HG02678 (cell line): Measurements from ENCODE around the gene ACOX3.
"Not testable (repeated sequence)": the region's sequence is repeated elsewhere in the genome, so short reads cannot be mapped to it uniquely, and the experiment has no call there.

Experiments used
- ATAC-seq: cut with Tn5 transposase; IDR thresholded peaks from one replicate; pipeline ENCODE4 v1.9.1; 2021; ENCODE audit warnings: mild to moderate bottlenecking, moderate library complexity; ENCODE audit not compliant: unreplicated experiment

ACOX3 gene

GRCh38 chr4:8435656-8436121 is 4.8 kb downstream of the ACOX3 start:
- ATAC-seq: peak; percentile 59

- no peak for ATAC-seq
Measured at GRCh38 chr4:8434251-8435073, 6.1 kb downstream of the ACOX3 start.

- ATAC-seq: no peak
Measured at GRCh38 chr4:8433136-8433535, 7.4 kb downstream of the ACOX3 start.

- no peak for ATAC-seq
Measured at GRCh38 chr4:8431553-8431952, 9.0 kb downstream of the ACOX3 start.

GRCh38 chr4:8428288-8429097 is 12.0 kb downstream of the ACOX3 start:
- ATAC-seq: peak; percentile 97

DNA sequence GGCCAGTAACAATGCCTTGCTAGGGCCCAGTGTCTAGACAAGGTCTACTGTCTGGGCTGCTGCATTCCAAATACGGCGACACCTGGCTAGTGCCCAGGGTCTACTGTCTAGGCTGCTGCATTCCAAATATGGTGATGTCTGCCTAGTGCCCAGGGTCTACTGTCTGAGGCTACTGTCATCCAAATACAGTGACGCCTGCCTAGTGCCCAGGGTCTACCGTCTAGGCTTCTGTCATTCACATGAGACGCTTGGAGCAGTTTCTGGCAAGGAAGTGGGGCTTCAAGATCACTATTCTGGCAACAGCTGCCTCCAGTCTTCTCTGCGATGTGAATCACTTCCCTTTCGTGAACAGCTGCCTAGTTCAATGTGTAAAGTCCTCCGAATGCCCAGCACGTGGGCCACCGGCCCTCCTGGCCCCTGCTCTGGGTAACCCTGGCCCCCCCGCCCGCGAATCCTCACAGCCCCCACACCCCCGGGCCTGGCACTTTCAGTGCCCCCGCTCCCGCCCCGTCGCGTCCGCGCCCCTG is 12.7 kb downstream of the ACOX3 start:
- ATAC-seq: peak; percentile 52

DNA sequence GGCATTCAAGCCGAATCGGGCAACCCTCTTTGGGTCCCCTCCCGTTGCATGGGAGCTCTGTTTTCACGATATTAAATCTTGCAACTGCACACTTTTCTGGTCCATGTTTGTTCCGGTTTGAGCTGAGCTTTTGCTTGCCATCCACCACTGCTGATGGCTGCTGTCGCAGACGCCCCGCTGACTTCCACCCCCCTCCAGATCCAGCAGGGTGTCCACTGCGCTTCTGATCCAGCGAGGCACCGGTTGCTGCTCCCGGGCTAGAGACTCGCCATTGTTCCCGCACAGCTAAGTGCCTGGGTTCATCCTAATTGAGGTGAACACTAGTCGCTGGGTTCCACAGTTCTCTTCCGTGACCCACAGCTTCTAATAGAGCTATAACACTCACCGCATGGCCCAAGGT is 13.3 kb downstream of the ACOX3 start:
- ATAC-seq: no peak

DNA sequence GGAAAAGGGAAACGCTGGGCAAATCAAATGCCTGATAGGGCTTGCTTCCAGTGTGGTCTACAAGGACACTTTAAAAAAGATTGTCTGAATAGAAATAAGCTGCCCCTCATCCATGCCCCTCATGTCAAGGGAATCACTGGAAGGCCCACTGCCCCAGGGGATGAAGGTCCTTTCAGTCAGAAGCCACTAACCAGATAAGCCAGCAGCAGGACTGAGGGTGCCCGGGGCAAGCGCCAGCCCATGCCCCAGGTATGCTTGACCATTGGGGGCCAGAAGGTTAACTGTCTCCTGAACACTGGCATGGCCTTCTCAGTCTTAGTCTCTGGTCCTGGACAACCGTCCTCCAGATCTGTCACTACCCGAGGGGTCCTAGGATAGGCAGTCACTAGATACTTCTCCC is 17.7 kb downstream of the ACOX3 start:
- no peak for ATAC-seq

DNA sequence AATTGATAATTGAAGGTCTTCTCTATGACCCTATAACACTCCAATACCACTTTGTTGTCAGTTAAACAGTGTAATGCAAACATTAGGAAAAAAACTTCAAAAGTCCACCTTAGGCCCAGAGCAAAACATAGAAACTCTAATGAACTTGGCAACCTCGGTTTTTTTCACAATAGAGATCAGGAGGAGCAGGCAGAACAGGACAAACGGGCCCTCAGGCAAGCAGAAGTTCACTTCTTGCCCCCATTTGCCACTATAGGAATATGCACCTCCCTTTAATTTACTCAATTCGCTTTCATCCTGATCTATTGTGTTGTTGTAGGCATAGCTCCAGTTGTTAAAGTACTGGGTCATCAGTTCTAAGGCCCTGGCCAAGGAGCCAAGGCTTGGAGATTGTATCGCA is 18.2 kb downstream of the ACOX3 start:
- ATAC-seq: no peak

- not testable (repeated sequence) for ATAC-seq
Measured at GRCh38 chr4:8420151-8420550, 20.4 kb downstream of the ACOX3 start.

GRCh38 chr4:8419222-8420041 is 21.1 kb downstream of the ACOX3 start:
- ATAC-seq: peak; percentile 83

- no peak for ATAC-seq
Measured at GRCh38 chr4:8417071-8417614, 23.4 kb downstream of the ACOX3 start.

DNA sequence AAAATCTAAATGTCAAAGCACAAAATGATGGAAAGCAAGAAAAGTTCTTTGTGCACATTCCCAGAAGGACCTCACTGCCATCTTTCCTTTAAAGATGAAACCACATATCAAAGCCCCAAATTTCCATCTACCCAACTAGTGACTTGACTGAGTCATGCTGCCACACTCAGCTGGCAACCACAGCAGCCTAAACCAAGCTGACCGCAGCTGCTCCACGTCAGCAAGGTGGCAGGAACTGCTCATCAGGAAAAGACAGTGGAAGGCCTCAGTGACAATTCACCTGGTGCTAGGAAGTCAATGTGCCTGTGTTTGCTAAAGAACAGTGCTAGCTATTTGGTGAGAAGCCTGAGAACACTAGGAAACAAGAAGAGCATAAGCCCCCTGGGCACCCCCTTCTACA is 26.1 kb downstream of the ACOX3 start:
- no peak for ATAC-seq

- ATAC-seq: no peak
Measured at GRCh38 chr4:8412288-8412687, 28.2 kb downstream of the ACOX3 start.

GRCh38 chr4:8411351-8412180 is 29.0 kb downstream of the ACOX3 start:
- ATAC-seq: no peak

GRCh38 chr4:8410641-8411271 is 29.8 kb downstream of the ACOX3 start:
- ATAC-seq: no peak

DNA sequence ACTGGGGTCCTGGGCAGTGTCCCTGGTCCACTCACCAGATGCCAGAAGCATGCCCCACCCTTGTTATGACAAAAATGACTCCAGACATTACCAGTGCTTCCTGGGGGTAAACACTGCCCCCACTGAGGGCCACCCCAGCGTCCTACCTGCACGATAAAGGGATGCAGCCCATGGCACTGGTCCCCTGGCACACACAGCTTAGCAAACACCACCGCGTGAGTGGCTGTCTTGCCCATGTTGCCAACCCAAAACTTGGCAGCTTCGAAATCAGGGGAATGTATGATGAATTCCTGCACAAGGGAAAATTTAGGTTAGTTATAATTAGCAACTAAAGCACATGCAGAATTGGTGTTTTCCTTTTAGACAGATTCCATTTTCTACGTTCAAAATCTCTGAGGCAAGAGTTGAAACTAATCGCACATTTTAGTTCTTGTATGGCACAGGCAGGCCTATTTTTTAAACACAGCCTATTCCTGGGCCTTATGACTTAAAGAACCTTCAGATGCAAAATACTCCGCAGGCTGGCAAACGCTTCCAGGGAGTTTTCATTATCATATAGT is 30.4 kb downstream of the ACOX3 start:
- ATAC-seq: no peak

DNA sequence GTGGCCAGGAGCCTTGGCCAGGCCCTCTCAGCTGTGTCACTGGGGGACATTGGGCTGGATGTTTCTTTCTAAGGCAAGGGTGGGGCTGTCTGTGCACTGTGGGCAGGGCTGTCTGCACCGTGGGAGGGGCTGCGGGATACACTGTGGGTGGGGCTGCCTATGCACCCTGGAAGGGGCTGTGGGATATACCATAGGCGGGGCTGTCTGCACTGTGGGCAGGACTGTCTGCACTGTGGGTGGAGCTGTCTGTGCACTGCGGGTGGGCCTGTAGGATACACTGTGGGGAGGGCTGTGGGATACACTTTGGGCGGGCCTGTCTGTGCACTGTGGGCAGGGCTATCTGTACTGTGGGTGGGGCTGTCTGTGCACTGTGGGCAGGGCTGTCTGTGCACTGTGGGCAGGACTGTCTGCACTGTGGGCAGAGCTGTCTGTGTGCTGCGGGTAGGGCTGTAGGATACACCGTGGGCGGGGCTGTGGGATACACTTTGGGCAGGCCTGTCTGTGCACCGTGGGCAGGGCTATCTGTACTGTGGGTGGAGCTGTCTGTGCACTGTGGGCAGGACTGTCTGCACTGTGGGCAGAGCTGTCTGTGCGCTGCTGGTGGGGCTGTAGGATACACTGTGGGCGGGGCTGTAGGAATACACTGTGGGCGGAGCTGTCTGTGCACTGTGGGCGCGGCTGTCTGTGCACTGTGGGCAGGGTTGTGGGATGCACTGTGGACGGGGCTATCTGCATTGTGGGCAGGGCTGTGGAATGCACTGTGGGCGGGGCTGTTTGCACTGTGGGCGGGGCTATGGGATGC is 31.1 kb downstream of the ACOX3 start:
- no peak for ATAC-seq
